Sigmoid colon (tissue), 7 donors: ENCODE measurements around the gene CEP112. TPM values are rescaled to one million over a fixed set of nuclear protein-coding genes. Genes with fewer than 3 reads are reported as not detected.

Experiments
- DNase-seq: peaks from one replicate; pipeline ENCODE4 v3.0.0-alpha.2; 2019
- H3K27ac ChIP-seq, 4 donors: fragments of 200-600 bp; sonication (generic); one replicate each; pipeline ENCODE4 v1.5.1; 2016 to 2019; ENCODE audit warnings: mild to moderate bottlenecking in 1 of 4
- H3K27me3 ChIP-seq, 3 donors: fragments of 200-600 bp; sonication (generic); one replicate each; pipeline ENCODE4 v1.5.1; 2019; ENCODE audit warnings: mild to moderate bottlenecking in 1 of 3
- H3K36me3 ChIP-seq, 4 donors: fragments of 200-600 bp; sonication (generic); one replicate each; pipeline ENCODE4 v1.5.1; 2016 to 2019
- H3K4me1 ChIP-seq, 4 donors: fragments of 200-600 bp; sonication (generic); one replicate each; pipeline ENCODE4 v1.5.1; 2017 to 2019
- H3K4me3 ChIP-seq, 4 donors: fragments of 200-600 bp; sonication (generic); one replicate each; pipeline ENCODE4 v1.5.1; 2017 to 2019; ENCODE audit warnings: mild to moderate bottlenecking in 2 of 4, moderate library complexity in 1 of 4
- H3K9me3 ChIP-seq, 4 donors: fragments of 200-600 bp in 3 of 4; sonication (generic) in 3 of 4; one replicate each; pipeline versions ENCODE4 v1.5.1 to v1.6.1; 2013 to 2019
- CTCF ChIP-seq, 4 experiments: fragments of 450-650 bp in 3 of 4; fragments of 200-600 bp in 1 of 4; IDR thresholded peaks; one replicate each; pipeline ENCODE4 v1.5.1; 2016 to 2019; ENCODE audit warnings: antibody characterized with exemption in 4 of 4, mild to moderate bottlenecking in 3 of 4, moderate library complexity in 2 of 4
- EP300 ChIP-seq, 4 donors: sonication (generic); formaldehyde crosslinking; IDR thresholded peaks; one replicate each; pipeline ENCODE4 v1.6.1; 2017; ENCODE audit warnings: antibody characterized with exemption in 4 of 4
- POLR2A ChIP-seq, 2 donors: fragments of 450-650 bp; IDR thresholded peaks; one replicate each; pipeline ENCODE4 v1.6.1; 2016; ENCODE audit warnings: antibody characterized with exemption in 2 of 2, mild to moderate bottlenecking in 2 of 2, moderate library complexity in 2 of 2
- POLR2AphosphoS5 ChIP-seq, 4 donors: sonication (generic); formaldehyde crosslinking; IDR thresholded peaks; one replicate each; pipeline ENCODE4 v1.6.1; 2017; ENCODE audit warnings: antibody characterized with exemption in 4 of 4
- WGBS, 2 donors: extraction: QIAGEN DNeasy Blood & Tissue Kit; methylation state at CpG; one replicate each; pipeline ENCODE4 v1.1.7; 2013; 5-methylcytosine and 5-hydroxymethylcytosine counted together
- intact Hi-C: fragments of 100-400 bp; cut with DNase I; formaldehyde crosslinking; loops from one replicate; pipeline ENCODE4 v1.15.1; 2023
- polyA plus RNA-seq, 3 donors: library from polyadenylated mRNA; stranded (reverse); fragments of 200-250 nt; gene quantifications; one replicate each; pipeline ENCODE4 v1.2.3, GENCODE V29; 2013
- total RNA-seq, 4 donors: library from RNA; depleted of rRNA; stranded (reverse); fragments of >200 nt; gene quantifications; one replicate each; pipeline ENCODE4 v1.1.0, GENCODE V29; 2016
- donor health status: healthy with polysubstance abuse.
- donor health status: Bipolar disorder and iron deficiency.
- donor health status: healthy.

Gene CEP112
- total and polyA plus RNA-seq, 7 donors, result 0.92 to 29.1 (median 15.1) TPM

GRCh38 chr17:65751263-65751662 lies 440.7 kb downstream of the CEP112 start:
- Histone ChIP-seq H3K27me3 (no peaks in the 10 kb centered on the region), H3K27ac (peak overlapping the region in 3 of 4 donors; percentile 12 to 51 (median 38)), H3K4me3 (no peak overlapping the region), H3K36me3 (no peaks in the 10 kb centered on the region), H3K4me1 (peaks cover 0 to 23% (median 17%) of the 10 kb centered on the region in 4 donors), H3K9me3 (no peaks in the 10 kb centered on the region)
- 46 to 67% methylated on average over 5 of the region's 5 CpGs for WGBS, 2 donors
- no peak for DNase-seq
- intact Hi-C loops, result no loop called here
- TF ChIP-seq CTCF (IDR thresholded peaks at IDR 0.05) (no peak), POLR2AphosphoS5 (IDR thresholded peaks at IDR 0.05) (no peak), EP300 (IDR thresholded peaks at IDR 0.05) (no peak), POLR2A (IDR thresholded peaks at IDR 0.05) (no peak)

GRCh38 chr17:65750631-65751115 lies 441.3 kb downstream of the CEP112 start:
- Histone ChIP-seq H3K9me3 (no peaks in the 10 kb centered on the region), H3K36me3 (no peaks in the 10 kb centered on the region), H3K27me3 (no peaks in the 10 kb centered on the region), H3K4me1 (peaks cover 0 to 23% (median 17%) of the 10 kb centered on the region in 4 donors), H3K27ac (peak overlapping the region in 3 of 4 donors; percentile 12 to 51 (median 38)), H3K4me3 (no peak overlapping the region)
- intact Hi-C loops, result no loop called here
- 7 to 14% methylated on average over 2 of the region's 2 CpGs for WGBS, 2 donors
- TF ChIP-seq POLR2A (IDR thresholded peaks at IDR 0.05) (no peak), CTCF (IDR thresholded peaks at IDR 0.05) (no peak), EP300 (IDR thresholded peaks at IDR 0.05) (no peak), POLR2AphosphoS5 (IDR thresholded peaks at IDR 0.05) (peak; percentile 19 to 66 (median 39))
- DNase-seq, result peak; percentile 73

- Histone ChIP-seq H3K9me3 (no peaks in the 10 kb centered on the region), H3K4me1 (peaks cover 0 to 23% (median 17%) of the 10 kb centered on the region in 4 donors), H3K27ac (peak overlapping the region in 3 of 4 donors; percentile 12 to 51 (median 38)), H3K27me3 (no peaks in the 10 kb centered on the region), H3K36me3 (no peaks in the 10 kb centered on the region), H3K4me3 (no peak overlapping the region)
- 96 to 99% methylated on average over 1 of the region's 1 CpG for WGBS, 2 donors
- no peak for DNase-seq
- intact Hi-C loops, result no loop called here
- no peak for TF ChIP-seq POLR2AphosphoS5 (IDR thresholded peaks at IDR 0.05)
- TF ChIP-seq EP300 (IDR thresholded peaks at IDR 0.05), result no peak
- TF ChIP-seq POLR2A (IDR thresholded peaks at IDR 0.05), result no peak
- TF ChIP-seq CTCF (IDR thresholded peaks at IDR 0.05), result no peak
Observed at GRCh38 chr17:65750166-65750565, 441.8 kb downstream of the CEP112 start.

- peaks cover 0 to 23% (median 17%) of the 10 kb centered on the region in 4 donors for H3K4me1 ChIP-seq
- H3K27ac ChIP-seq, result no peak overlapping the region
- no peak for TF ChIP-seq POLR2AphosphoS5 (IDR thresholded peaks at IDR 0.05)
- TF ChIP-seq POLR2A (IDR thresholded peaks at IDR 0.05), result no peak
- WGBS, 2 donors, result 93 to 96% methylated on average over 2 of the region's 2 CpGs
- DNase-seq, result no peak
- intact Hi-C loops, result loop anchor here (2.0 kb wide), 1 partner anchor 37 kb away; no protein-coding TSS in a partner anchor
- H3K9me3 ChIP-seq, result no peaks in the 10 kb centered on the region
- no peaks in the 10 kb centered on the region for H3K36me3 ChIP-seq
- no peak overlapping the region for H3K4me3 ChIP-seq
- no peaks in the 10 kb centered on the region for H3K27me3 ChIP-seq
Observed at GRCh38 chr17:65749479-65749878, 442.5 kb downstream of the CEP112 start.

- H3K4me1 ChIP-seq, result peaks cover 0 to 27% (median 19%) of the 10 kb centered on the region in 4 donors
- no peaks in the 10 kb centered on the region for H3K36me3 ChIP-seq
- intact Hi-C loops, result no loop called here
- H3K9me3 ChIP-seq, result no peaks in the 10 kb centered on the region
- no peak overlapping the region for H3K27ac ChIP-seq
- TF ChIP-seq POLR2AphosphoS5 (IDR thresholded peaks at IDR 0.05) (no peak), EP300 (IDR thresholded peaks at IDR 0.05) (no peak), CTCF (IDR thresholded peaks at IDR 0.05) (no peak)
- H3K4me3 ChIP-seq, result no peak overlapping the region
- no peaks in the 10 kb centered on the region for H3K27me3 ChIP-seq
- DNase-seq, result no peak
Observed at GRCh38 chr17:65745241-65745640, 446.7 kb downstream of the CEP112 start.
